HCT116 (cell line): ENCODE data around the gene PROB1. TPM values are rescaled to one million over a fixed set of nuclear protein-coding genes. Genes with fewer than 3 reads are reported as not detected.
A peak's percentile ranks its signal among the peaks of the same experiment; 100 is the strongest.

Experiments used
- ATAC-seq: fragments of 200-7000 bp; cut with Tn5 transposase; 2 replicates; pipeline ENCODE4 v1.9.1; 2020; ENCODE audit warnings: mild to moderate bottlenecking, moderate library complexity
- BruUV-seq: library from RNA; stranded (reverse); fragments of 400-500 nt; replicated peaks from 2 replicates; lab custom pipeline; 2021; lab: Mats Ljungman, UMichigan
- CTCF ChIA-PET: fragments of 300-600 bp; sonication (Branson Sonifier 250); formaldehyde crosslinking; loops from one replicate; lab custom pipeline; 2021; ENCODE audit warnings: antibody characterized with exemption; lab: Charles Lee
- POLR2A ChIA-PET: fragments of 300-600, 350-600 bp; sonication (Branson Sonifier 250); formaldehyde crosslinking; loops from one replicate; lab custom pipeline; 2021; ENCODE audit warnings: antibody characterized with exemption; lab: Charles Lee
- RAD21 ChIA-PET, 2 experiments: fragments of 300-600 bp; sonication (Branson Sonifier 250); formaldehyde crosslinking; loops; one replicate each; lab custom pipeline; 2023; ENCODE audit warnings: low total read pairs in 2 of 2; ENCODE audit not compliant: uncharacterized antibody in 2 of 2, unreplicated experiment in 2 of 2, low non-redundant PET in 1 of 2; lab: Charles Lee
- DNase-seq: peaks from one replicate; pipeline ENCODE4 v3.0.0-alpha.2; 2010; ENCODE audit warnings: low read depth, low spot score
- H2AFZ ChIP-seq: fragments of 200-600 bp; shearing (Covaris generic), sonication (generic); 2 replicates; pipeline ENCODE4 v1.6.1; 2017; ENCODE audit warnings: low read depth, mixed run types, mixed read lengths, antibody characterized with exemption, low read length; ENCODE audit not compliant: poor library complexity, severe bottlenecking
- H3K27ac ChIP-seq: 2 replicates; pipeline ENCODE4 v1.5.1; 2012; ENCODE audit warnings: low read depth, low read length
- H3K27me3 ChIP-seq: fragments of 200-600 bp; sonication (generic); 2 replicates; pipeline ENCODE4 v1.6.1; 2016; ENCODE audit warnings: mixed run types, low read length, mixed read lengths; ENCODE audit not compliant: insufficient read depth
- H3K36me3 ChIP-seq, 2 experiments: fragments of 200-500 bp in 1 of 2; fragments of 200-600 bp in 1 of 2; sonication (Bioruptor generic) in 1 of 2; sonication (generic) in 1 of 2; 2 replicates each; pipeline versions ENCODE4 v1.5.1 to v1.6.1; 2014 to 2016; ENCODE audit warnings: low read length in 2 of 2, inconsistent platforms in 1 of 2, mixed read lengths in 1 of 2, mixed run types in 1 of 2; ENCODE audit not compliant: insufficient read depth in 2 of 2, control insufficient read depth in 1 of 2
- H3K4me1 ChIP-seq, 2 experiments: fragments of 200-600 bp in 1 of 2; sonication (generic) in 1 of 2; 2 replicates each; pipeline versions ENCODE4 v1.5.1 to v1.6.1; 2012 to 2017; ENCODE audit warnings: low read length in 2 of 2, inconsistent platforms in 1 of 2, mild to moderate bottlenecking in 1 of 2, mixed read lengths in 1 of 2, mixed run types in 1 of 2, moderate library complexity in 1 of 2; ENCODE audit not compliant: insufficient read depth in 2 of 2, control insufficient read depth in 1 of 2
- H3K4me2 ChIP-seq: fragments of 200-600 bp; sonication (generic); 2 replicates; pipeline ENCODE4 v1.6.1; 2017; ENCODE audit warnings: mixed run types, low read length, mixed read lengths
- H3K4me3 ChIP-seq, 2 experiments: fragments of 200-600 bp in 1 of 2; sonication (generic) in 1 of 2; replicated peaks in 1 of 2; 2 replicates each; pipeline ENCODE4 v1.5.1; 2011 to 2016; ENCODE audit warnings: low read length in 2 of 2, control low read depth in 1 of 2, low read depth in 1 of 2, mild to moderate bottlenecking in 1 of 2, mixed read lengths in 1 of 2, mixed run types in 1 of 2
- H3K79me2 ChIP-seq: fragments of 200-600 bp; sonication (generic); 2 replicates; pipeline ENCODE4 v1.6.1; 2017; ENCODE audit warnings: mild to moderate bottlenecking, mixed run types, low read length, moderate library complexity, mixed read lengths; ENCODE audit not compliant: insufficient read depth
- H3K9ac ChIP-seq: fragments of 200-600 bp; sonication (generic); 2 replicates; pipeline ENCODE4 v1.6.1; 2016; ENCODE audit warnings: low read length, mixed read lengths
- H3K9me2 ChIP-seq: fragments of 200-600 bp; sonication (generic), shearing (Covaris generic); 2 replicates; pipeline ENCODE4 v1.6.1; 2017; ENCODE audit warnings: mixed run types, mild to moderate bottlenecking, moderate library complexity; ENCODE audit not compliant: insufficient read depth
- H3K9me3 ChIP-seq, 2 experiments: fragments of 200-500 bp in 1 of 2; fragments of 200-600 bp in 1 of 2; sonication (Bioruptor generic) in 1 of 2; sonication (generic) in 1 of 2; 2 replicates each; pipeline ENCODE4 v1.6.1; 2014 to 2017; ENCODE audit warnings: low read length in 2 of 2, mixed read lengths in 2 of 2, inconsistent platforms in 1 of 2, low read depth in 1 of 2, mild to moderate bottlenecking in 1 of 2, mixed run types in 1 of 2, moderate library complexity in 1 of 2; ENCODE audit not compliant: control insufficient read depth in 1 of 2, insufficient read depth in 1 of 2
- H4K20me1 ChIP-seq: fragments of 200-600 bp; sonication (generic), shearing (Covaris generic); 2 replicates; pipeline ENCODE4 v1.6.1; 2017; ENCODE audit warnings: mixed run types, mild to moderate bottlenecking, moderate library complexity; ENCODE audit not compliant: insufficient read depth
- JUND ChIP-seq: IDR thresholded peaks from 2 replicates; pipeline ENCODE4 v1.6.1; 2012
- MAX ChIP-seq: IDR thresholded peaks from 2 replicates; pipeline ENCODE4 v1.6.1; 2012
- POLR2AphosphoS5 ChIP-seq: IDR thresholded peaks from 2 replicates; pipeline ENCODE4 v1.6.1; 2011; ENCODE audit warnings: mild to moderate bottlenecking, low read depth, low read length, moderate library complexity
- RAD21 ChIP-seq: IDR thresholded peaks from 2 replicates; pipeline ENCODE4 v1.6.1; 2012; ENCODE audit warnings: low read depth, mild to moderate bottlenecking
- ZNF274 ChIP-seq: fragments of 200-500 bp; sonication (Bioruptor generic); IDR thresholded peaks from 2 replicates; pipeline ENCODE4 v1.6.1; 2014; ENCODE audit warnings: mild to moderate bottlenecking, low read depth, low read length, inconsistent platforms
- intact Hi-C: fragments of 100-400 bp; cut with micrococcal nuclease; formaldehyde crosslinking; loops from 2 replicates; pipeline ENCODE4 v1.10.0; 2022
- total RNA-seq: library from RNA; stranded (reverse); gene quantifications from one replicate; pipeline ENCODE4 v1.2.1, GENCODE V29; 2021; ENCODE audit not compliant: unreplicated experiment
- TF ChIP-seq, protein P1 (sequence below), 3 experiments: fragments of 200-600 bp in 1 of 3; sonication (generic) in 1 of 3; IDR thresholded peaks in 2 of 3; conservative IDR thresholded peaks in 1 of 3; 2 replicates each; pipeline ENCODE4 v1.5.1; 2012 to 2017; ENCODE audit warnings: low read depth in 2 of 3, low read length in 2 of 3, antibody characterized with exemption in 1 of 3, borderline replicate concordance in 1 of 3, control low read depth in 1 of 3, mild to moderate bottlenecking in 1 of 3, mixed read lengths in 1 of 3, mixed run types in 1 of 3, moderate library complexity in 1 of 3; ENCODE audit not compliant: insufficient read depth in 1 of 3

Gene PROB1
- total RNA-seq, 1 experiment from 2014 or later: 1.7 TPM

GRCh38 chr5:139369181-139369580 is 25.7 kb downstream of the PROB1 start:
- CTCF ChIA-PET: interaction anchor here (1.4 kb wide), 2 partner anchors 27 to 97 kb away, joined by 4 to 6 read pairs; partner anchors contain the start of gene PAIP2
- no peaks in the 10 kb centered on the region for H3K9me3 ChIP-seq
- no peak overlapping the region for H3K4me3 ChIP-seq
- H3K9ac ChIP-seq: no peak overlapping the region
- H3K27me3 ChIP-seq: no peaks in the 10 kb centered on the region
- TF ChIP-seq ZNF274 (no peak), JUND (no peak), POLR2AphosphoS5 (no peak)
- TF ChIP-seq, protein P1, sequence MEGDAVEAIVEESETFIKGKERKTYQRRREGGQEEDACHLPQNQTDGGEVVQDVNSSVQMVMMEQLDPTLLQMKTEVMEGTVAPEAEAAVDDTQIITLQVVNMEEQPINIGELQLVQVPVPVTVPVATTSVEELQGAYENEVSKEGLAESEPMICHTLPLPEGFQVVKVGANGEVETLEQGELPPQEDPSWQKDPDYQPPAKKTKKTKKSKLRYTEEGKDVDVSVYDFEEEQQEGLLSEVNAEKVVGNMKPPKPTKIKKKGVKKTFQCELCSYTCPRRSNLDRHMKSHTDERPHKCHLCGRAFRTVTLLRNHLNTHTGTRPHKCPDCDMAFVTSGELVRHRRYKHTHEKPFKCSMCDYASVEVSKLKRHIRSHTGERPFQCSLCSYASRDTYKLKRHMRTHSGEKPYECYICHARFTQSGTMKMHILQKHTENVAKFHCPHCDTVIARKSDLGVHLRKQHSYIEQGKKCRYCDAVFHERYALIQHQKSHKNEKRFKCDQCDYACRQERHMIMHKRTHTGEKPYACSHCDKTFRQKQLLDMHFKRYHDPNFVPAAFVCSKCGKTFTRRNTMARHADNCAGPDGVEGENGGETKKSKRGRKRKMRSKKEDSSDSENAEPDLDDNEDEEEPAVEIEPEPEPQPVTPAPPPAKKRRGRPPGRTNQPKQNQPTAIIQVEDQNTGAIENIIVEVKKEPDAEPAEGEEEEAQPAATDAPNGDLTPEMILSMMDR (IDR thresholded peaks at IDR 0.05 in 2 of 3, conservative IDR thresholded peaks at IDR 0.05 in 1 of 3; ENCODE audit: borderline replicate concordance in 1 of 3, insufficient read depth in 1 of 3, low read depth in 2 of 3, low read length in 2 of 3): no peak
- 0 out of 2 replicates have a peak, but pooled peaks cover under 1% of the 10 kb centered on the region for H3K79me2 ChIP-seq
- DNase-seq (no peak), ATAC-seq (no peak)
- H3K36me3 ChIP-seq: peaks cover 22 to 28% of the 10 kb centered on the region in 2 experiments; a peak in 3 of 4 replicates
- intact Hi-C loops: no loop called here
- H3K27ac ChIP-seq: no peak overlapping the region
- POLR2A ChIA-PET: no interaction called here
- H3K9me2 ChIP-seq: no peaks in the 10 kb centered on the region
- no peak overlapping the region for H2AFZ ChIP-seq
- RAD21 ChIA-PET: no interaction called here
- TSS peak; percentile 40 for BruUV-seq
- H3K4me1 ChIP-seq: peaks cover 20 to 22% of the 10 kb centered on the region in 2 experiments
- no peaks in the 10 kb centered on the region for H4K20me1 ChIP-seq
- no peak overlapping the region for H3K4me2 ChIP-seq

GRCh38 chr5:139368613-139369012 is 26.3 kb downstream of the PROB1 start:
- ChIA-PET POLR2A (no interaction called here), RAD21 (no interaction called here)
- Histone ChIP-seq H3K27me3 (no peaks in the 10 kb centered on the region), H4K20me1 (no peaks in the 10 kb centered on the region), H3K36me3 (peaks cover 24 to 34% of the 10 kb centered on the region in 2 experiments; a peak in 3 of 4 replicates), H3K9me2 (no peaks in the 10 kb centered on the region), H3K9me3 (no peaks in the 10 kb centered on the region), H3K4me3 (no peak overlapping the region), H3K79me2 (peaks cover 6% of the 10 kb centered on the region; the same call in 1 of the 2 replicates), H3K4me1 (peaks cover 16% of the 10 kb centered on the region in 2 experiments), H3K4me2 (no peak overlapping the region)
- intact Hi-C loops: no loop called here
- no peak for ATAC-seq
- DNase-seq: no peak
- peak; percentile 47 for TF ChIP-seq RAD21
- TF ChIP-seq MAX: no peak
- TF ChIP-seq, protein P1 (IDR thresholded peaks at IDR 0.05 in 2 of 3, conservative IDR thresholded peaks at IDR 0.05 in 1 of 3; ENCODE audit: borderline replicate concordance in 1 of 3, insufficient read depth in 1 of 3, low read depth in 2 of 3, low read length in 2 of 3): peak; percentile 13 to 36 (median 16); a peak in 2 of 6 replicates
- TF ChIP-seq, all 23 proteins: peak for 2
- no peak overlapping the region for H3K27ac ChIP-seq
- no peak overlapping the region for H3K9ac ChIP-seq
- no peak overlapping the region for H2AFZ ChIP-seq
- CTCF ChIA-PET: interaction anchor here (1.4 kb wide), 2 partner anchors 27 to 96 kb away, joined by 4 to 6 read pairs; partner anchors contain the start of gene PAIP2
- no TSS peak for BruUV-seq
